IPS DF 6.9 (cell line): ENCODE measurements around the gene SPNS3.

Experiments
- DNase-seq: peaks from one replicate; pipeline ENCODE4 v3.0.0-alpha.2; 2013; ENCODE audit warnings: low read depth, low spot score
- H3K27ac ChIP-seq: one replicate; pipeline ENCODE4 v1.5.1; 2013; ENCODE audit warnings: low read length, control low read depth
- H3K27me3 ChIP-seq: 2 replicates; pipeline ENCODE4 v1.6.1; 2013; ENCODE audit warnings: mild to moderate bottlenecking, low read length; ENCODE audit not compliant: control insufficient read depth, insufficient read depth
- H3K36me3 ChIP-seq: 2 replicates; pipeline ENCODE4 v1.6.1; 2013; ENCODE audit warnings: low read length; ENCODE audit not compliant: control insufficient read depth, insufficient read depth
- H3K4me1 ChIP-seq: 2 replicates; pipeline ENCODE4 v1.6.1; 2013; ENCODE audit warnings: low read length; ENCODE audit not compliant: control insufficient read depth, insufficient read depth
- H3K4me3 ChIP-seq: 2 replicates; pipeline ENCODE4 v1.5.1; 2013; ENCODE audit warnings: mild to moderate bottlenecking, low read length
- H3K9me3 ChIP-seq: 2 replicates; pipeline ENCODE4 v1.6.1; 2013; ENCODE audit warnings: low read length, inconsistent platforms; ENCODE audit not compliant: control insufficient read depth, insufficient read depth
- WGBS: extraction: QIAGEN DNeasy Blood & Tissue Kit; methylation state at CpG from one replicate; pipeline ENCODE4 v1.1.7; 2013; ENCODE audit warnings: mixed read lengths, missing lambda C conversion rate; ENCODE audit not compliant: insufficient read length, insufficient coverage; 5-methylcytosine and 5-hydroxymethylcytosine counted together

Gene SPNS3

DNA sequence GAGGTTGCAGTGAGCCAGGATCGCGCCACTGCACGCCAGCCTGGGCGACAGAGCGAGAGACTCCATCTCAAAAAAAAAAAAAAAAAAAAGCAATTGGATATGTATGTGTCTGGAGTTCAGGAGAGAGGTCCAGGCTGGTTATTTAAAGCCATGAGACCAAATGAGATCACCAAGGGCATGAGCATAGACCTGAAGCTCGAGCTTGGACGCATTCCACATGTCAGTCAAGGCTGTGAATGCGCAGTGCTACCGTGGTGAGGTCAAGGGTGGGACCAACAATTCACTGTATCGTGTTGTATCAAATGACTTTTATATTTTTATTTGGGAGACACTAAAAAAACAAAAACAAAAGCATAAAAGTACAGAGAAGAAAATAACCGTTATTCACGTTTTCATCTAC, 35.8 kb downstream of the SPNS3 start:
- H3K4me3 ChIP-seq: no peak overlapping the region
- H3K27me3 ChIP-seq: no peaks in the 10 kb centered on the region
- no CpG with 5 or more reads among the region's 12 CpGs for WGBS
- H3K36me3 ChIP-seq: no peaks in the 10 kb centered on the region
- DNase-seq: no peak
- no peaks in the 10 kb centered on the region for H3K4me1 ChIP-seq
- H3K27ac ChIP-seq: no peak overlapping the region
- no peaks in the 10 kb centered on the region for H3K9me3 ChIP-seq

DNA sequence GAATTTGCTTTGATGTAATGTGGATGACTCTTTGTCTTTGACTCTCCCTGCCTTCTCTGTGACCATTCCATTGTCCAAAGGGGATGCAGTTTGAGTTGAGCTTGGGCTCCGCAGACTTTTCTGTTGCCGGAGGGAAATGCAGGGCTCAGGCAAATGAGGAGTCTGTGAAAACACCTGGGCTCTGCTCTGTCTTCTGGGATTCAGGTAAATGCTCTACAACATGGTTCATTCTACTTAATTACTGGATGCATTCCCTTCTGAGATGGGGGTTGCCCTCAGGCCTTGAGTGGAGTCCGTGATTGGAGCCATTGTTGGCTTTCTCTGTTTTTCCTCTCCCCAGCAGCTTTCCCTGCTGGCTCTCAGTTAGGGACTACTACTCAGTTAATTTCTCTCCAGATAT, 38.5 kb downstream of the SPNS3 start:
- H3K27me3 ChIP-seq: no peaks in the 10 kb centered on the region
- no peak overlapping the region for H3K27ac ChIP-seq
- no peaks in the 10 kb centered on the region for H3K36me3 ChIP-seq
- H3K4me1 ChIP-seq: peaks cover 2% of the 10 kb centered on the region; the same call in 1 of the 2 replicates
- no peak for DNase-seq
- no peaks in the 10 kb centered on the region for H3K9me3 ChIP-seq
- WGBS: no CpG with 5 or more reads among the region's 3 CpGs
- H3K4me3 ChIP-seq: no peak overlapping the region

DNA sequence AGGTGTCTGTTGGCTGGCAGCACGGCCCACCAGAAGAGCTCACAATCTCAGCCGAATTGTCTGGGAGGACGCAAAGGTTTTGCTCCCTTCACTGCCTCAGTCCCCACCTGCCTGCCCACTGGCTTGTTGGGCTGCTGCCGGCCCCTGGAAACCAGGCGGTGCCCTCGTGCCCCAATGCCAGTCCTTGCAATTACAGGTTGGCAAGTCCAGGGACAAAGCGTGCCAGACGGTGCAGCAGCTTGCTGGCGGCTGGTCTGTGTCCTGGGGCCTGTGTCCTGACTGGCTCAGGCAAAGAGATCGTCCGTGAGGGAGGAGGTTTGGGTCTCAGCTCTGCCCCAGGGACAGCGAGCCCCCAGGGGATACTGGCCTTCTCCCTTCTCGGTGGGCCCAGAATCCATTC, 40.4 kb downstream of the SPNS3 start:
- WGBS: no CpG with 5 or more reads among the region's 13 CpGs
- H3K27me3 ChIP-seq: no peaks in the 10 kb centered on the region
- H3K27ac ChIP-seq: no peak overlapping the region
- DNase-seq: no peak
- H3K36me3 ChIP-seq: no peaks in the 10 kb centered on the region
- peaks cover 2% of the 10 kb centered on the region; the same call in 1 of the 2 replicates for H3K4me1 ChIP-seq
- no peak overlapping the region for H3K4me3 ChIP-seq
- no peaks in the 10 kb centered on the region for H3K9me3 ChIP-seq

DNA sequence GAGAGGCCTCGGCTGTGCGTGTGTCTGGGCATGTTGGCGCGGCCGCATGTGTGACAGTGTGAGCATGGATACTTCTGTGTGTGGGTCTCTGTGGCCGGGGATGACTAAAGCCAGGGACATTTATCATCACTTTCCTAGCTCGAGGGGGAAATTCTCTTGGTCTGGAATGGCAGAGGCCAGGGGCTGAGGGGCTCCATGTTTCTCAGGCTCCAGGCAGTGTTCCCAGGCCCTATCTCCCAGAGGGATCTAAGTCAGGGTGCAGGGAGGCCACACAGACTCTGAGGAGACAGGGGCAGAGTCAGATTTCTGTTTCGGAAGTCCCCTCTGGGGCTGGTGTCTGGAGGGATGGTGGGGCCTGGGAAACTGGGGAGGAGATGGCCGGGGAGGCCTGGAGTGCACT, 41.3 kb downstream of the SPNS3 start:
- DNase-seq: no peak
- no peaks in the 10 kb centered on the region for H3K27me3 ChIP-seq
- WGBS: no CpG with 5 or more reads among the region's 9 CpGs
- no peaks in the 10 kb centered on the region for H3K9me3 ChIP-seq
- no peak overlapping the region for H3K27ac ChIP-seq
- H3K4me3 ChIP-seq: no peak overlapping the region
- H3K4me1 ChIP-seq: peaks cover 2% of the 10 kb centered on the region; the same call in 1 of the 2 replicates
- no peaks in the 10 kb centered on the region for H3K36me3 ChIP-seq

DNA sequence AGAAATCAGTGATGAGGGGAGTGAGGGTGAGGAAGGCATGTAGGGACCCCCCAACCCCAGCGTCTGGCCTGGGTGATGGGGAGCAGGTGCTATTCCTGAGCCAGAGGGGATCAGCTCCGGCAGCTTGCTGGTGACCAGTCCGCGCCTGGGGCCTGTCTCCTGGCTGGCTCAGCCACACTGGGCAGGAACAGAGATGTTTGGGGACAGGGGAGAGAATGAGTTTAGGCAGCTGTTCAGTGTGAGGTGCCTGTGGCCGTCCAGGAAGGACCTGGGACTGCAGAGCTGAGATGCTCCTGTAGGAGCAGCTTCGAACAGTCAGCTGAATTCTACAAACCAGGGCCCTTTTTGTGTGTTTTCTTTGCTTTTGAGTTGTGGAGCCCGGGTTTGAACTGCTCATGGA, 41.7 kb downstream of the SPNS3 start:
- no peaks in the 10 kb centered on the region for H3K9me3 ChIP-seq
- H3K27me3 ChIP-seq: no peaks in the 10 kb centered on the region
- no peak overlapping the region for H3K27ac ChIP-seq
- H3K4me1 ChIP-seq: peaks cover 2% of the 10 kb centered on the region; the same call in 1 of the 2 replicates
- no peaks in the 10 kb centered on the region for H3K36me3 ChIP-seq
- no peak overlapping the region for H3K4me3 ChIP-seq
- WGBS: no CpG with 5 or more reads among the region's 7 CpGs
- no peak for DNase-seq

DNA sequence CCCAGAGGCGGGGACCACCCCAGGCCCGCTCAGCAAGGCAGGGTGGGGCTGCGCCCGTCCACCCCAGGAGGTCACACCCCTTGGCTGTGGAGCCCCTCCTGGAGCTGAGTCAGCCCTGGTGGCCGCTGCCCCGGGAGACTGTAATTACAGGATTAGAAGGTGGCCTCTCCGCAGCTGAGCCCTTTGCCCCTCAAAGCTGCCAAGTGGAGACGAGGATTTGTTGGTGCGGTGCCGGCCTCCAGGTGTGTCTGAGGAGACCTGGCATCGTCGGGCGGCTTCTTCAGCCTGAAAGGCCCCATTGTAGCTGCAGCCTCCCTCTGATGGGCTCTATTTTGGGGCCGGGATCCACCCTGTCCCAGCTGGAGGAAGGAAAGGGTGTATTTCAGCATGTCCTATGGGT, 42.3 kb downstream of the SPNS3 start:
- Histone ChIP-seq H3K9me3 (no peaks in the 10 kb centered on the region), H3K4me1 (peaks cover 2% of the 10 kb centered on the region; the same call in 1 of the 2 replicates), H3K27me3 (no peaks in the 10 kb centered on the region), H3K36me3 (no peaks in the 10 kb centered on the region), H3K27ac (no peak overlapping the region), H3K4me3 (no peak overlapping the region)
- no peak for DNase-seq
- no CpG with 5 or more reads among the region's 14 CpGs for WGBS

DNA sequence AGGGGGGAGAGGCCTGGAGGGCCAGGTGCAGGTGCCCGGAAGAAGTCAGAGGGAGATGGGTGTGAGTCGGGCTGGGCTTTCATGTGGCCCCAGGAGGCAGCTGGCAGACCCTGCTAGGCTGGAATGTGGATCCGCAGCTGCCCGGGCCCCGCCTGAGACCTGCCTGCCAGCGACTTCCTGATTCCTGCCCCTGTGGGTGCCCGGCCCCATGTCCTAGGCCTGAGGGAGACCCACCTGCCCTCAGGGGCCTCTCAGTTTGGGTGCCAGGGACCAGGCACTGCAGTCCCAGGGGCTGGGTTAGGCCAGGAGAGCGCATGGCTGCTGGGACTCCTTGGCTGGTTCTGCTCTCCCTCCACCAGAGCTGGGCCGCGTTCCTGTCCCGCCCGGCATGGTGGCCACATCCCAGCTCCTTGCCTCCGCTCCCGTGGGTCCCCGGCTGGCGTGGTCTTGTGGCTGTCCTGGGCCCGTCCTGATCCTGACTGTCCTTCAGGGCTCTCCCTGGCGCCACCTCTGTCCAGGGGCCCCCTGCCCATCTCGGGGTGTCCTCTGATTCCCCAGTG, 42.9 kb downstream of the SPNS3 start:
- Histone ChIP-seq H3K27ac (no peak overlapping the region), H3K27me3 (no peaks in the 10 kb centered on the region), H3K4me3 (no peak overlapping the region), H3K9me3 (no peaks in the 10 kb centered on the region), H3K36me3 (no peaks in the 10 kb centered on the region), H3K4me1 (peaks cover 2% of the 10 kb centered on the region; the same call in 1 of the 2 replicates)
- WGBS: no CpG with 5 or more reads among the region's 19 CpGs
- no peak for DNase-seq

DNA sequence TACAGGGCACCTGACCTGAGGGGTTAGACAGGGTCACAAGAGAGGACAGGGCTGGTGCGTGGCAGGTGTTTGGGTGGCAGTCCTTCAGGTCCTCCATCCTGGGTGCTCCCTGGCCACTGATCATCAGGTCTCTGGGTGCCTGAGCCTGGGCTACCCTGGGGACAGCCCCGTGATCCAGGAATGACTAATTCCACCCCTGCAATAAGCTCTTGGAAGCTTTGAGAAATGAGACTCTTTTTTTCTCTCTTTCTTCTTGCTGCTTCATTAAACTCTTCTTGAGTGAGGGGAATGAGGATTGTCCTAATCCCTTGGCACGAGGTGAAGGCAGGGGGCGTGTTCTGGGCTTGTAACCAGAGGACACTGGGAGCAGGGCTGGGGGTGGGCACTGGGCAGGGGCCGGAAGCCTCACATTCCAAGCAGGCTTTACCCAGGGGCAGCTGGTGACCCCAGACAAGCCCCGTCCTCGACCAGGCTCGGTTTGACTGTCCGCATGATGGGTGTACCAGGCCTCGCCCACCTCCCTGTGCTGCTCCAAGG, 43.6 kb downstream of the SPNS3 start:
- H3K4me1 ChIP-seq: peaks cover 2% of the 10 kb centered on the region; the same call in 1 of the 2 replicates
- H3K27me3 ChIP-seq: no peaks in the 10 kb centered on the region
- H3K36me3 ChIP-seq: no peaks in the 10 kb centered on the region
- no peak overlapping the region for H3K27ac ChIP-seq
- no peak overlapping the region for H3K4me3 ChIP-seq
- WGBS: no CpG with 5 or more reads among the region's 10 CpGs
- H3K9me3 ChIP-seq: no peaks in the 10 kb centered on the region
- DNase-seq: no peak

DNA sequence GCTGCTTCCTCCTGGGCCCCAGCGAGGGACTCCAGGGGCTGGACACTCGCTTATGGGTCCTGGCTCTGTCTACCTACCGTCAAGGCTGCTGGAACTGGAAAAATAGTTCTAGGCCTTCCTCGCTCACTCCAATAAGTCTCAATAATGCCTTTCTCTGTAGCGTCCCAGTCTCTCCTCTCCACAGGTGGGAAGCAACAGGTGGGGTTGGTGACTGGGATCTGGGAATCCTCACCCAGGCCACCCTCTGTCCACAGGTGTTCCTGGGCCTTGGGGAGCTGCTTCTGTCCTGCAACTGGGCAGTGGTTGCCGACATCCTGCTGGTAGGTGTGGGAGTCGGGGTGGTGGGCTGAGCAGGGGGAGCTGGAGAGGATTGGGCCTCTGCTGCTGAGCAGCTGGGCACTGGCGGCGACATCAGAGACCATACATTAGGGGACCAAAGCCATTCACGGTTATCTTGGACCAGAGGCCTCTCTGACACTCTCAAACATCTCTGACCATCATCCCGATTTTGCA, 44.6 kb downstream of the SPNS3 start:
- no peaks in the 10 kb centered on the region for H3K27me3 ChIP-seq

DNA sequence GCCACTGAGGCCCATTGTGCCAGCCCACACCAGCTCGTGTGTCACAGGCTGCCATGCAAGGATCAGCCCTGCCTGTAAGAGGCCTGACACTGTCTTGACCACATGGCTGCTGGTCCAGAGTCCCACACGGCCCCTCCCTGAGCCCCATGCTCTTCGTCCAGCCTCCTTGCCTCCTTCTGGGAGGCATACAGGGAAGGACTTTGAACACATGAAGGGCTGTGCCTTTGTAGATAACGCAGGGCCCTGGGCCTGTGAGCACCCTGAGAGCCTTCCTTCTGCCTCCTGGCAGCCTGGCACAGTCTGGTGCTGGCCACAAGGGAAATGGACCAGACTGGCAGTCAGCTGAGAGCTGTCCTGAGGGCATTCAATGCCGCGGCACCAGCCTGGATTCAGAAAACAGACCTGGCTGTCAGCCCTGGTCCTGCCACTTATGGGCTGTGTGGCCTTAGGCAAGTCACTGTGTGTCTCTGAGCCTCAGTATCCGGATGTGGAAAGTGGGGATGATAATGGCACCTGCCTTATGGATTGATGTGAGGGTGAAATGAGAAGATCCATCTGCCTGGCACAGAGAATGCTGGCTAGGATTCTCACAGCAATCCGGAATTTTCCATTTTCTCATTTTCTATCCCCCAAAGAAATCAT, 45.7 kb downstream of the SPNS3 start:
- Histone ChIP-seq H3K27ac (no peak overlapping the region), H3K4me3 (no peak overlapping the region), H3K36me3 (no peaks in the 10 kb centered on the region), H3K27me3 (no peaks in the 10 kb centered on the region), H3K9me3 (no peaks in the 10 kb centered on the region), H3K4me1 (peaks cover 2% of the 10 kb centered on the region; the same call in 1 of the 2 replicates)
- WGBS: no CpG with 5 or more reads among the region's 8 CpGs
- DNase-seq: no peak

More for the DNA sequence above, 44.6 kb downstream of the SPNS3 start:
- Histone ChIP-seq H3K27ac (no peak overlapping the region), H3K4me1 (peaks cover 2% of the 10 kb centered on the region; the same call in 1 of the 2 replicates), H3K36me3 (no peaks in the 10 kb centered on the region), H3K4me3 (no peak overlapping the region), H3K9me3 (no peaks in the 10 kb centered on the region)
- no peak for DNase-seq
- no CpG with 5 or more reads among the region's 11 CpGs for WGBS
